ENCODE data around the gene ARMH4.

ARMH4 gene

DNA sequence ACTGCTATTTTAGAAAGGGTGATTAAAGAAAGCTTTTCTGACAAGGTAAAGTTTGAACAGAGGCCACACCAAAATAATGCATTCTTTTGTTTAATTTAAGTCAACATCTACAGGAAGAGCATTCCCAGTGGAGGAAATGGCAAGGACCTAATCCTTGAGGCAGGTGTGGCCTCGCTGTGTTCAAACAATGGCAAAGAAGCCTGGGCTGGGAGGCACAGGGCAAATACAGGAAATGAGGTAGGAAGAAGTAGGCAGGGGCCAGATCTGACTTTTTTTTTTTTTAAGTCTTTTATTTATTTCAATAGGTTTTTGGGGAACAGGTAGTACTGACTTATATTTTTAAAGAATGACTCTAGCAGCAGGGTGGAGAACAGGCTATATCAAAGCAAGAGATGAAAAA is 53.5 kb downstream of the ARMH4 start:
- peak; percentile 52 for DNase-seq (ENCODE audit: low spot score)

DNA sequence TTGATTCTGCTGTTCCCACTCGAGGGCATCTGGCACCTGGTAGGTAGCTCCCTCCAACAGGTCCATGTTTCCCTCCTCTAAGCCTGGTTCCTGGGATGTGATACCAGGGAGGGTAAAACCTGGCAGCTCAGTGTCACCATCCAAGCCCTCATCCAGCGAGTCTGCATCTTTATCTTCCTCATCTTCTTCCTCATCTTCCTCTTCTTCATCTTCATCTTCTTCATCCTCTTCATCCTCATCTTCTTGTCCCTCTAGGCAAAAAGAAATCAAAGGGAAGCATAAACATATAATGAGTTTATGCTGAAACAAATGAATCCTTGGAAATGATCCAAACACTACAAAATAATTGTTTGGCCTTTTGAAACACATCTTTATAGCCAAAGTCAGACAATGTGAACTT is 55.3 kb downstream of the ARMH4 start:
- DNase-seq (ENCODE audit: low spot score): no peak

DNA sequence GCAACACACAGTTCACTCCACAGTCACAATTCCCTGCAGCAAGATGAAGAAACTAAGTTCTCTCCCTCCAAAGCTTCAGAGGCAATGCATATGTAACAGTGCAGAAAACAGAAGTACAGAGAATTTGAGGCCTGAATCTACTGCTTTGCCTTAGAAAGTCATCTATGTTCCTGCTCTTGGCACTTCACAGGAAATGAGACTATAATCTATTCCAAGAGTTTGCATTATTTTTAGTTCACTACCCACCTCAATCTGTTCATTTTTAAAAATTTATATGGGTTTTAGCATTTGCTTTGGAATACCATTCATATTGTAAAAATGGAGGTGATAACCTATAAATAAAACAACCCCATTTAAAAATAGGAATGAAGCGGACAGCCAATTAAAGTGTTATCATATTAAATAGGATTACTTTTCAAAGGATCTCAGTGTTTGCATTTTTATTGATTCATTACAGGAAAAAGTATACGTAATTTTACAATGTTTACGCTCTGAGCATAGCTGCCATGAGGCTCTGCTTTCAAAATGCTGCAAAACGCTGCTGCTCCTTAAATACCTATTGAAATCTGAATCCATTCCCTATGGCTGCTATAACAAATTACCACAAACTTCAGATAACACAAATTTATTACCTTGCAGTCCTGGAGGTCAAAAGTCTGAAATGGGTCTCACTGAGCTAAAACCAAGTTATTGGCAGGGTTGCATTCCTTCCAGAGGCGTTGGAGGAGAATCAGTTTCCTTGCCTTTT is 60.0 kb downstream of the ARMH4 start:
- DNase-seq (ENCODE audit: low spot score): no peak

DNA sequence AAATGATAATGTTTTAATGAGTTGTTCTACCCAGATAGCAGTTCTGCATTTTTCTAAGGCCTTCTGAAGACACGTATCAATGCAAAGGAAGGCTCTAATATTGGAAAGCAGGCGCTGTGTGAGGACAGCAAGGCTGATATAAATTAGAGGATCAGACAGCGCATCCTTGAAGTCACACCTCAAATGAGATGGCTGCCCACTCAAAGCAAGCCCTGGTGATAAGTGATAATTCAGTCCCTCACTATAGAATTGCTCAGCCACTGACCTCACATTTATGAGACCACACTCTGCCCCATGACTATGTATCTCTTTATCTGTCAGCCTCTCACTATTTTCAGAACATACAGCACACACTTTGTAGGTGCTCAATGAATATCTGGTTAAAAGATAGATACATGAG is 62.4 kb downstream of the ARMH4 start:
- DNase-seq (ENCODE audit: low spot score): no peak

DNA sequence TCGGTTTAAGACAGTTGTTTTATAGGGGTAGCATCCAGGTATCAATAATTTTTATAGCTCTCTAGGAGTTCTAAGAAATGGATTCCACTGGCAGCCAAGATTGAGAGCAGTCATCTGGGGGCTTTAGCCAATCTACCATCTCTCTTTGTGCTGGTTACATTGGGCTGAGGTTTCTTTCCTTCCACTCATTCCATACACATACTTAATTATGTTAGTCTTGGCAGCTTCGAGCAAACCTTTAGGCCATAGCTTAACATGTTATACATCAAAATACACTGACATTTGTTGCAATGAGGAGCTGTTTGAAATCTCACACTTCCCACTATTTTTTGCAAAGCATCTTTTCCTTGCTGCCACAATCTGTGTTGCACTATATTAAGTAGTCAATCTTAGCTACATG is 63.1 kb downstream of the ARMH4 start:
- DNase-seq (ENCODE audit: low spot score): no peak

DNA sequence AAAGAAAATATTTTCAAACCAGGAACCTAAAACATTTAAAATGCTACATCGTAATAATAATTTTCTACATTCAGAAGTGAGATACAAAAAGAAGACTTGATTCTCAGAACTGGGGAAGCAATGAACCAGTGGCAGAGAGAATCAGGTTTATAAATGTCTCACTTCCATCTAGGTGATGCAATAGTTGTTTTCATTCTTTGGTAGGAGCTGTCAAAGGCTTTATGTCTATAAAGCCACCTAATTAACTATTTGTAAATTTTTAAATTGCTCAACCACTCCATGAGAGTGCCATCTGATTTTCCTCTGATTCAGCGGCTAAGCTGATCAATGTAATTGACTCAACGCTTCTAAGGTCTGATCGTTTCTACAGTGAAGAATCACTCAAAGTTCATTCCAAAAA is 66.1 kb downstream of the ARMH4 start:
- DNase-seq (ENCODE audit: low spot score): no peak

DNA sequence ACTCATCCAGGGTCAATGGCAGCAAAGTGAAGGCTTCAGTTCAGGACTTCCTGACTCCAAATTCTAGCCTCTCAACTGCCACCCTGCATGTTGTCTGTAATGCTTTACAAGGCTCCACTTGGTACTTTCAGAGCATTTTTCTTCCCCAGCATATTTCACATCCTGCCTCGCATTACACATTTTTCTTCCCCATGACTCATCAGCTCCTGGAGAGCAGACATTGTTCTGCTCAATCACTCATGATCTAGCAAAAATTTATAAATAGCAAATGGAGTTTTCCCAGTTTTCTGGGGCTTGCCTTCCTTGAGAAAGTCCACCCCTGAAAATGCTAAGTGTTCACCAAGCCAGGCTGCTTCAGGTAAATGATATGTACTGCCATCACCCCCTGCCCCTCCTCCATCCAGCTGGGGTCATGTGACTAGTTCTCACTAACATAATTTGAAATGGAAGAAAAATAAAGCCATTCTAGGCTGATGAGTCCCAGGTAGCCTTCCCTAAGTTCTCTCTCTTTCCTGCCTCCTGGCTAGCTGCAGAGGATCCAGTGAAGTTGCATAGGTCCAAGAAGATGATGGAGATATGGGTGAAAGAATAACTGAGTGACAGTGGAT is 69.4 kb downstream of the ARMH4 start:
- peak; percentile 42 for DNase-seq (ENCODE audit: low spot score)

DNA sequence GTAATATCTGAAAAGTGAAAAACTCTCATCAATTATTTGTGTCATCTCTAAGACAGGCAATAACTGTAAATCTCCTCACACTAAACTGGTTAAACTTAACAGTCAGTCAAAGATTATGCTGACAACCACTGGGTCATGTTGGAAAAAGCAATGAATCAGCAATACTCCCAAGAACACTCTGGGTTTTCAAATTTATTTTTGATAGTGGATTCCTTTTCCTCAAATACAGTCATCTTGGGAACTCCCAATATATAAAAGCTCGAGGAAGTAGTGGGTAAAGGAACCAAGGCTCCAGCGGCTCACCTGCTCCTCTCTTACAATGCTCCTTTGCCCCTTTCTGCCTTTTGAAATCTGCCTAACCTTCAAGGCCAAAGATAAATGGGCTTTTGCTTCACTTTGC is 70.0 kb downstream of the ARMH4 start:
- DNase-seq (ENCODE audit: low spot score): no peak

DNA sequence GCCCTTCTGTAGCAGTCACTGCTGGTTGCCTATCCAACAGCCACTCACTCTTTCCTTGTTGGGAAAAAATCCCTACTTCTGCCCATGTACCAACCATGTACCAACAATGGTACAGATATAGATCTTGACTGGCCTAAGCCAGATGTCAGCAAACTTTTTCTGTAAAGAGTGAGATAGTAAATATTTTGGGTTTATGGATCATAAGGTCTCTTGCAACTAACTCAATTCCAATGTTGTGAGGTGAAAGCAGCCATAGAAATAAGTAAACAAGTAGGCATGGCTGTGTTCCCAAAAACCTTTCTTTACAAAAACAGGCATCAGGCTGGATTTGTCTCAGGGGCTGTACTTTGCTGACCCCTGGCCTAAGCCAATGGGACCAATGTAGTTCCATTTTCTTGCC is 73.5 kb downstream of the ARMH4 start:
- DNase-seq (ENCODE audit: low spot score): no peak

DNA sequence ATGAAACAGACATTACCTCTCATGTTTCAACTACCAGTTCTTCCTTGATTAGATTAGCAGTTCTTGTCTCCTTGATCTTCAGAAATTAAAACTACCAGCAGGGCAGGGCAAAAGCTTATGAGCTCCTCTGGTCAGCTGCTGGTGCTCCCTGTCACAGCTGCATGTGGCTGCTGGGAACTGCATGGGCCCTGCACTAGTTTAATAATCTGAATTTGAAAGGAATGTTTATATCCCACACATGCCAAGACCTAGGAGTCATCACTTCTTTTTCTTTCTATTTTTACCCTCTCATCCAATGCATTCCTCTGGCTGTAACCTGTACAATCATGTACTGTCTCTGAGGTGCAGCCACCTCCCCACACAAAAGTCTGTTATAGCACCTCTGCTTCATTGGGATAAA is 73.9 kb downstream of the ARMH4 start:
- DNase-seq (ENCODE audit: low spot score): no peak

DNA sequence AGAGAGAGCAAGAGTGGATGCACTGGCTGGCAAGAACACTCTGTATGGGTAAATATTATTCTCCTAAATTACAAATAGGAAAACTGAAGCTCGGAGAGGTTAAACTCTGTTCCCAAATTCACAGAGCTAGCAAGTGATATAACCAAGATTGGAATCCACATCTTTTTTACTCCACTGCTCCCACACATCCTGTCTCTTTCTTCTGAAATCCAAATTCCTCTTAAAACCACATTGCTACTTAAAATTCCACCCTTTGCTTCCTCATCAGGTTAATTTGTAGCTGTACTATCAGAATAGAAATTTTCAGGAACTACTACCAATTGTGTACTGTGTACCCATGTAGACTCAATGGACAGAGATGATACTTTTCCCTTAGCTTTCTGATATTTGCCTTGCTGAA is 74.4 kb downstream of the ARMH4 start:
- no peak for DNase-seq (ENCODE audit: low spot score)

DNA sequence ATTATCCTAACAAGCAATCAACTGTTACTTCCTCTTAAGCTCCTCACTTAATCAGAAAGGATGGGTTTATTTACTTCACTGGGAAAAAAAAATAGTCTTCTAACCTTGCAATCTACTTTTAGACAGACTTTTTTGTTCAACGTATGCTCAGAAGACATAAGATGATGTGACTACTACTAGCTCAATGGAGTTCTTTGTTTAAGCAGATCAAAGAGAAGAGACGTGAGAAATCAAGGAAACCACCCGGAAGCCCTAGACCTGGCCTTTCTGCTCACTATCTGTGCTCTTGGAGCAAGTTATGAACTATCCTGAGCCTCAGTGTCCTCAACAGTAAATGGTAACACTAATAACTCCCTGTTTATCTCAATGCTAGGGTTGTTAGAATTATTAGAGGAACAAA is 78.5 kb downstream of the ARMH4 start:
- no peak for DNase-seq (ENCODE audit: low spot score)

DNA sequence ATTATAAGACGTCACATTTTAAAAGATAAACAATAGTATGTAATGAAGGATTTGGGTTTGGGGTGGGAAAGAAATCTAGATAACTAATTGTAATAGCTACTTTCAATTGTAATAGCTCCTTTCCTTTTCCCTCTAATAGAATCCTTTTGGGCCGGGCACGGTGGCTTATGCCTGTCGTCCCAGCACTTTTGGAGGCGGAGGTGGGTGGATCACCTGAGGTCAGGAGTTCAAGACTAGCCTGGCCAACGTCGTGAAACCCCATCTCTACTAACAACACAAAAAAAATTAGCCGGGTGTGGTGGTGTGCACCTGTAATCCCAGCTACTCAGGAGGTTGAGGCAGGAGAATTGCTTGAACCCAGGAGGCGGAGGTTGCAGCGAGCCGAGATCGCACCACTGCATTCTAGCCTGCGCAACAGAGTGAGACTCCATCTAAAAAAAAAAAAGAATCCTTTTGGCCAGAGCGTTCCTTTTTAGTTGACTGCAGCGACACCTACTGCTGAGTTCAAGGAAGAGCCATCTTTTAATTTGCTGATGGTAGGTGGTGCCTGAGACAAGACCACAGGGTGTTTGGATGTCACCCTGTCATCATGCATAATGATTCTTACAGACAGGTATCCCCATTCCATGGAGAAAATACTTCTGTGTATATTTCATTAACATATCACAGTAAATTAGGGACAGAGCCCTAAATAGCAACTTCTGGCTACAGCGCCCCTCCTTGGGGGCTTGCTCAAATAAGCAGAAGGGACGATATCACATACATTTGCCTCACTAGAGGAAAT is 79.5 kb downstream of the ARMH4 start:
- peak; percentile 77 for DNase-seq (ENCODE audit: low spot score)

DNA sequence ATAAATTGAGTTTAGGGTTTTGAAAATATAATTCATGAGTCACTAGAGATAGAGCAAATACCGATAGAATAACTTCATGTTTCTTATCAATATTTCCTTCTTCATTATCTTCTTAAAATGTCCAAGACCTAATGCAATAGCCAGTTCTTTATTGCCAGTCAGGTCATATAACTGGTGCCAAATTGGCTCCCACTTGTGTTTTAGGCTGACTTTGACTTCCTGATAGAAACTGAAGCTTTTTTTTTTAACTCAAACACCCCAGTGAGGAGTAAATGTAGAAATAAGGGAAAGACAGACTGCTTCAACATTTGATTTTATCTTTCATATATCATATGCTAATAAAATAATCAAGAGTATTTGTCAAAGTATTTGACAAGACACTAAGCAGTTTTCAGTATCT is 80.7 kb downstream of the ARMH4 start:
- no peak for DNase-seq (ENCODE audit: low spot score)

DNA sequence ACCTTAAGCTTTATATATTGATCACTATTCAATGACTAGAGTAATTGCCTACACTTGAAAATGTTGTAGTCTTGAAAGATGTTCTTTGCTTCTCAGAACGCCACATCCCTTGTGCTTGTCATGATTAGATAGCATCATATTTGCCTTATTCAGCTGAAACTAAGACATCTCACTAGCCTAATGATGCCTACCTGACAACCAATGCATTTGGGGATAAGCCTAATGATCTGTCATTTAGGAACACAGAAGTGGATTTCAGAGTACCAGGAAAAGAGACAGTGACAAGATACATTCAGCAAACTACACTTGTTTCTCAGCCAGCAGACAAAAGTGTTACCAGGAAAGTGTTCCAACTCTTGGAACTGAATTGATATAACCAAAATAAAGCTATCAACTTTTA is 83.7 kb downstream of the ARMH4 start:
- no peak for DNase-seq (ENCODE audit: low spot score)

DNA sequence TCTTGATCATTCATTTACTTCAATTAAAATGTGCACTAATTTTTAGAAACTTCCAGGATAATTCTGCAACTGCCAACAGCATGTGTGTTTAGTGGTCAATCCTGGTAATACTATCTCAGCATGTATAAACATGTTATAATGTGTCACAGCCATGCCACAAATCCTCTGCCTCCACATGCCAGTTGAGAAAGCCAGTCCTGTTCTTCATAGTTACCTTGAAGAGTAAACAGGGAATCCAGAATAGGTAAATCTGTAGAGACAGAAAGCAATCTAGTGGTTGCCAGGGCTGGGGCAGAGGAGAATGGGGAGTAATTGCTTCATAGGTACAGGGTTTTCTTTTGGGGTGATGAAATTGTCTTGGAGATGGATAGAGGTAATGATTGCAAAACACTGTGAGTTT is 85.9 kb downstream of the ARMH4 start:
- DNase-seq (ENCODE audit: low spot score): no peak

DNA sequence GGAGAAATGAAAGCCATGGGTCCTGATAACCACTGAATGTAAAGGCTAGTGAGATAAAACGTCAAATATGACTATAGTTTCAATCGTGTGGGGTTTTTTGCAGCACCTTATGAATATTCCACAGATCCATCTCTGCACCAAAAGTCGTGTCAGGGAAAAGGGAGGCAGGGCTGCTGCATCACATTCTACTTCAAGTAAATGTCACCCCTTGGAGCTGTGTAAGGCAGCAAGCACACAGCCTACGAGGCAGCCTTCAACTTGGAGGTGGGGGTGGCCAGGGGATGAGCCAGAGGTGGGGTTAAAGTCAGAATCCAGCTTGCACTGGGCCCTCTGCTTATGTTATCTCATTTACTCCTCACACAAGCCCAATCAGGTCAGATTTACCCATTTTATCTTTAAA is 90.4 kb downstream of the ARMH4 start:
- DNase-seq (ENCODE audit: low spot score): no peak

DNA sequence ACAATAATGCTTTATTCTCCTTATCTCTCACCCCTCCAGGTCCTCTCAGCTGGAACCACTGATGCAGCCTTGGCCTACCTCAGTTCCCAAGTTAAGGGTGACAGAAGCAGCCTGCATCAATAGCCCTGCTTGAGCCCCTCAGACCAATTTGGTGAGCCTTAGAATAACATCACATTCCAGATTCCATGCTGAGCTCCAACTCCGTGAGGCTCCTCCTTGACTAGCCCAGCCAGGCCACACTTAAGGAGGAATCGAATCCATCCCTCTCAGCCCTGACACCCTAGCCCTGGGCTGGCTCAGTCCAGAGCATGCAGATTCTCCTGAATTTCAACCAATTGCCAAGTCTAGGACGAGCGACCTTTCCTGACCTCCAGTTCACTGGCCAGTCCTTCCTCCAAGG is 91.1 kb downstream of the ARMH4 start:
- DNase-seq (ENCODE audit: low spot score): peak; percentile 22

DNA sequence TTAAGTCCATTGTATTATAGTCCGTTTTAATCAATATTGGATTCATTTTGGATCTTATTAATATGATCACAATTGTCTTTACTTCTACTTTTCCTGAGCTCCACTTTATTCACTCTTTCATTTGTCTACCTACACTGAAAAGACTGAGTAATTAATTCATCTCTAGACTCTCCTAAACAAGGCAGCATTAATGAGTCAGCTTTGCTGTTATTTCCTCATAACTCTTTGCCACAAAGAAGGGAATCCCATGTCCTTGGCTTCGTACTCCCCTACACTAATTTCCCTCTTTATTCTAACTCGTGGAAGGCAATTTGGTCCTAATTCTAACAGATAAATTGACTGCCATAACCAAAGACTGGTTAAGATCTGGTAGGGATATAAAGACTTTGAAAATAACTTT is 91.9 kb downstream of the ARMH4 start:
- DNase-seq (ENCODE audit: low spot score): no peak

DNA sequence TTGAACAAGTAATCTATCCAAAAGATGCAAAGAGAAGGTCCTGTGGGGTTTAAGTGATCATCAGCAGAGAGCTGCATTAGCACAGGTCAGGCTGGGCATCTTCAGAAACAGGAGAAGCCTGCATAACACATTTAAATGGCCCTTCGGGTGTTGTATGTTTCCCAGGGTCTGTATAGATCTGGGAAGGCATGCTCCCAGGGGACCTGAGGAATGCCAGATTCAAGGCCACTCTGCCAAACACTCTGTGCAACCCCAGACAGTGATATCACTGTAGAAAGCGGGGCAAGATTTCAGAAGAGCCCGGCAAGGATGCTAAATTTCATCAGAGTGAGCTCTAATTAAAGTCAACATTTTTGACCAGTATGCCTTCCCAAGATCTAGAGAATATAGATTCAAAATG is 92.9 kb downstream of the ARMH4 start:
- DNase-seq (ENCODE audit: low spot score): no peak

DNA sequence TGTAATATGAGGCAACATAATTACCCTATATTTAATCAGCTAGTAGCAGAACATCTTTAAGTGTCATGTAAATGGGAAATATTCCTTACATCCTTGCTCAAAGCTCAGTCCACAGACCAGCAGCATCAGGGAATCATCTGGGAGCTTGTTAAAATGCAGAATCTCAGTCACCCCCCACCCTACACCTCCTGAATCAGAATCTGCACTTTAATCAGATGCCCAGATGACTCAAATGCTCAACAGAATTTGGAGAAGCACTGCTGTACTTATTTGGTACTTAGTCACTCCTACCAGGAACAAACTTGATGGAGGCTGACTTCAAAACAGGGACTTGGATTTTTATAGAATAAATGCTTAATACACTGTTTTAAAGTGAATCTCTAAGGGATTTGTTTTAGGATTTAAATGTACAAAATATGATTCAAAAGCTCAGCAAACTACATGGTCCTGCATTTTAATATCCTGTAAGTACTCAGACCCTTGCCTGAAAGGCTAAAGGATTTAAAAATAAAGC is 96.5 kb downstream of the ARMH4 start:
- no peak for DNase-seq (ENCODE audit: low spot score)

DNA sequence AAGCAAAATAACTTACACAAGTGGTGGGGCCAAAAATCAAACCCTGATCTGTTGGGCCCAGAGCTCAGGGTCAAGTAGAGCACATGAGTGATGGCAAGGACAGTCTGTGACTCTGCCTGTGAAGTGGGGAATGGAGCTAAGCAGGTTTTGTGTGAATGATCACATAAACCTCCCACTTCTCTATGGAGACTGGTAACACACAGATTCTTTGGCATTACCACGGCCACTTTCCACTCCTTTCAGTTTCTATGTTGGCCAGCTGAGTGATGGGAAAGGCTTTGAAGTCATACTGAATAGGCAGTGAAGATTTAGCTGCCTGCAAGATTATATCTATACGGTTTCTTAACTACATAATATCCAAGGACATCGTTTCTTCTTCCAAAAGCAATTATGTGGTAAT is 97.9 kb downstream of the ARMH4 start:
- no peak for DNase-seq (ENCODE audit: low spot score)

DNA sequence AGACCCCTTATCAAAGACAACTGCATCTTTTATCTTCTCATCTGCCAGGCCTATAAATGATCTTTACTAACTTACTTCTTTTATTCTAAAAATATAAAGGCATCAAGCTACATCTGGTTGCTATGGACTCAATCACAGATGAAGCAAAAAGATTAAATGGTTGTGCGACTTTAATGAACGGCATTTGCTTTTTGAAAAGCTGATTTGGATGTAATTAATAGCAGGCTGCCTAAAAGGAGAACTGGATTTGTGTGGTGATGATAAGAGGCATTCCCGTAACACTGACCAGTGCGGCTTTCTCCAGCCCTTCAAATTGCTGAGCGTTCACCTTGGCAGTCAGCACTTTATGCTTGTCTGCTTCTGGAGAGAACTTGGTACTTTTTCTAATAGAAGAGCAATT is 103.8 kb downstream of the ARMH4 start:
- DNase-seq (ENCODE audit: low spot score): no peak

Data from iPS-NIHi11 (cell line).